Measurements from ENCODE around the gene TNFRSF18.

TNFRSF18 gene

GRCh38 chr1:1222575-1223225 is 16.3 kb upstream of the TNFRSF18 start:
- Histone ChIP-seq H3K9me3 (no peaks in the 10 kb centered on the region), H3K4me3 (ENCODE audit: low read depth, low read length) (no peak overlapping the region), H3K27me3 (no peaks in the 10 kb centered on the region), H3K4me1 (no peaks in the 10 kb centered on the region), H3K36me3 (peaks cover 68% of the 10 kb centered on the region)
- no peak for DNase-seq
- TF ChIP-seq CTCF (IDR thresholded peaks at IDR 0.05; ENCODE audit: low read depth, low read length) = no peak

GRCh38 chr1:1221887-1222574 is 15.6 kb upstream of the TNFRSF18 start:
- H3K27me3 ChIP-seq = no peaks in the 10 kb centered on the region
- peaks cover 67% of the 10 kb centered on the region for H3K36me3 ChIP-seq
- H3K9me3 ChIP-seq = no peaks in the 10 kb centered on the region
- no peak for DNase-seq
- no peaks in the 10 kb centered on the region for H3K4me1 ChIP-seq
- H3K4me3 ChIP-seq (ENCODE audit: low read depth, low read length) = no peak overlapping the region
- no peak for TF ChIP-seq CTCF (IDR thresholded peaks at IDR 0.05; ENCODE audit: low read depth, low read length)

GRCh38 chr1:1220197-1220596 is 13.8 kb upstream of the TNFRSF18 start:
- no peak for TF ChIP-seq CTCF (IDR thresholded peaks at IDR 0.05; ENCODE audit: low read depth, low read length)
- Histone ChIP-seq H3K27me3 (no peaks in the 10 kb centered on the region), H3K4me1 (no peaks in the 10 kb centered on the region), H3K4me3 (ENCODE audit: low read depth, low read length) (no peak overlapping the region), H3K36me3 (peaks cover 60% of the 10 kb centered on the region), H3K9me3 (no peaks in the 10 kb centered on the region)
- no peak for DNase-seq

- no peaks in the 10 kb centered on the region for H3K27me3 ChIP-seq
- TF ChIP-seq CTCF (IDR thresholded peaks at IDR 0.05; ENCODE audit: low read depth, low read length) = no peak
- peaks cover 53% of the 10 kb centered on the region for H3K36me3 ChIP-seq
- no peaks in the 10 kb centered on the region for H3K4me1 ChIP-seq
- no peak overlapping the region for H3K4me3 ChIP-seq (ENCODE audit: low read depth, low read length)
- DNase-seq = no peak
- no peaks in the 10 kb centered on the region for H3K9me3 ChIP-seq
Observed at GRCh38 chr1:1219341-1219740, 12.9 kb upstream of the TNFRSF18 start.

GRCh38 chr1:1218524-1219200 is 12.3 kb upstream of the TNFRSF18 start:
- Histone ChIP-seq H3K27me3 (no peaks in the 10 kb centered on the region), H3K4me3 (ENCODE audit: low read depth, low read length) (no peak overlapping the region), H3K36me3 (peaks cover 51% of the 10 kb centered on the region), H3K4me1 (no peaks in the 10 kb centered on the region), H3K9me3 (no peaks in the 10 kb centered on the region)
- DNase-seq = no peak
- TF ChIP-seq CTCF (IDR thresholded peaks at IDR 0.05; ENCODE audit: low read depth, low read length) = no peak
